NK-92 treated with Interleukin-12 subunit alpha and Interleukin-12 subunit beta, amount 100 ng/mL, for 24 hours (cell line): ENCODE data around the gene ARID5B.

Experiments used
- DNase-seq: peaks from one replicate; lab custom pipeline; 2025; lab: John Stamatoyannopoulos, UW

Gene ARID5B

GRCh38 chr10:61888744-61889143 lies 12.8 kb upstream of the ARID5B start:
- no peak for DNase-seq

- DNase-seq, result no peak
These were observed 11.1 kb upstream of the ARID5B start for GRCh38 chr10:61890430-61890829.

GRCh38 chr10:61890881-61891409 lies 10.6 kb upstream of the ARID5B start:
- no peak for DNase-seq

GRCh38 chr10:61891906-61892585 lies 9.5 kb upstream of the ARID5B start:
- DNase-seq, result no peak

GRCh38 chr10:61892961-61893360 lies 8.5 kb upstream of the ARID5B start:
- DNase-seq, result no peak

GRCh38 chr10:61894133-61894532 lies 7.4 kb upstream of the ARID5B start:
- no peak for DNase-seq

- DNase-seq, result no peak
These were observed 5.5 kb upstream of the ARID5B start for GRCh38 chr10:61895898-61896600.

GRCh38 chr10:61896854-61897661 lies 4.4 kb upstream of the ARID5B start:
- peak; percentile 32 for DNase-seq

GRCh38 chr10:61897671-61898434 lies 3.6 kb upstream of the ARID5B start:
- no peak for DNase-seq

- DNase-seq, result no peak
These were observed 3.1 kb upstream of the ARID5B start for GRCh38 chr10:61898435-61898778.

- DNase-seq, result no peak
These were observed 2.4 kb upstream of the ARID5B start for GRCh38 chr10:61899069-61899531.

- no peak for DNase-seq
These were observed 1.9 kb upstream of the ARID5B start for GRCh38 chr10:61899663-61899996.

- DNase-seq, result peak; percentile 61
These were observed 1.3 kb upstream of the ARID5B start for GRCh38 chr10:61899997-61900828.

- DNase-seq, result no peak
These were observed 438 bp downstream of the ARID5B start for GRCh38 chr10:61901829-61902444.

- DNase-seq, result peak; percentile 42
These were observed 1.1 kb downstream of the ARID5B start for GRCh38 chr10:61902445-61903220.

- DNase-seq, result peak; percentile 79
These were observed 1.9 kb downstream of the ARID5B start for GRCh38 chr10:61903221-61903927.

GRCh38 chr10:61903928-61904344 lies 2.4 kb downstream of the ARID5B start:
- no peak for DNase-seq

- peak; percentile 61 for DNase-seq
These were observed 3.5 kb downstream of the ARID5B start for GRCh38 chr10:61904733-61905725.
